ENCODE results near the gene KIF17. TPM values are rescaled to one million over a fixed set of nuclear protein-coding genes. Genes with fewer than 3 reads are reported as not detected.

Gene KIF17
- total and polyA plus RNA-seq, 2 of the 4 experiments (the other 2 are of a cell fraction), result 4.5 to 5.7 TPM

DNA sequence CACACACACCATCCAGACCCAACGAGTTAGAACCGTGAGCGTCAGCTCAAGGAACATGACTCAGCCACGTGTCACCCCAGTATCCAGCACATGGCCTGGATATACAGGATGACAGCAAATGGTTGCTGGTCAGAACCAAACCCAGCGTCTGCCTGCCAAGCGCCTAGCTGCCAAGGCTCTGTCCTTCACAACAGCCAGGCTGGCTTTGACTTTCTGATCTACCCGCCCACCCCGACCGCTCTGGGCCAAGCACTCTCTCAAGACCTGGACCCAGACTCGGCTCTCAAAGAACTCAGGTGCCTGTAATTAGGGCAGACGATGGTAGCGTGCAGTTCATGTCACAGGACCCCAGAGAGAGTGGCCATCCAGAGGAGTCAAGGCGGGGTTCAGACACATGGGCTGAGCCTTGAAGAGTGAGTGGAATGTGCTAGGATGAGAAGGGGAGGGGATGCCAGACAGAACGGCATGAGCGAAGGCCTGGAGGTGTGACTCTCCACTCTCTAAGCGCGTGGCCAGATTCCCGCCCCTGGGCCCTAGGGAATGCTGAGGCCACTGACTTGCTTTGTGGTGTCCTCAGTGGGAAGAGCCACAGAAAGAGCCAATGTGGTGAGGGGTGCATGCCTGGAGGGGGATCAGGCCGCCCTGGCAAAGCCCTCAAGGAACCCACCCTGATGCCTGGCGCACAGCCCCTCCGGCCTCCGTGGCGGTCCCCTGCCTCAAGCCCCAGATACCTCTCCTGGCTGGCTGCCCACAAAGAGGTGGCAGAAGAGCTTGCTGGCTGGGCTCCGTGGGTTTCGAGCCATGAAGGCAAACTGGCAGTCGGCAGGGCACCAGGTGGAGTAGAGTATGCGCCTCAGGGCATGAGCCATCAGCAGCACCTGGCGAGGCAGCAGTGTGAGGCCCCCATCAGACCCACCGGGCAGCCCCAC lies 7.6 kb upstream of the KIF17 start:
- H3K56ac ChIP-seq (ENCODE audit: extremely low read depth, insufficient read depth, low read length), result no peak overlapping the region
- H2BK120ac ChIP-seq (ENCODE audit: low read depth, low read length), result 0 out of 2 replicates have a peak overlapping the region, but pooled peaks have one; percentile 23
- peak; percentile 74 for ATAC-seq (ENCODE audit: low read depth)
- H4K5ac ChIP-seq (ENCODE audit: low read depth, low read length), result no peak overlapping the region
- TF ChIP-seq, protein P1, sequence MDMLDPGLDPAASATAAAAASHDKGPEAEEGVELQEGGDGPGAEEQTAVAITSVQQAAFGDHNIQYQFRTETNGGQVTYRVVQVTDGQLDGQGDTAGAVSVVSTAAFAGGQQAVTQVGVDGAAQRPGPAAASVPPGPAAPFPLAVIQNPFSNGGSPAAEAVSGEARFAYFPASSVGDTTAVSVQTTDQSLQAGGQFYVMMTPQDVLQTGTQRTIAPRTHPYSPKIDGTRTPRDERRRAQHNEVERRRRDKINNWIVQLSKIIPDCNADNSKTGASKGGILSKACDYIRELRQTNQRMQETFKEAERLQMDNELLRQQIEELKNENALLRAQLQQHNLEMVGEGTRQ (IDR thresholded peaks at IDR 0.05; ENCODE audit: low read depth, low read length), result peak; percentile 76
- peak; percentile 44 for TF ChIP-seq FOS (IDR thresholded peaks at IDR 0.05; ENCODE audit: low read depth, low read length)
- TF ChIP-seq BHLHE40 (IDR thresholded peaks at IDR 0.05; ENCODE audit: low read depth, low read length), result peak; percentile 79
- no peak; the same call in 1 of the 2 replicates for TF ChIP-seq NFE2L2 (IDR thresholded peaks at IDR 0.05; ENCODE audit: low read depth, low read length)
- peak; percentile 88 for TF ChIP-seq MXI1 (IDR thresholded peaks at IDR 0.05; ENCODE audit: borderline replicate concordance, low read depth, low read length)
- no peak for TF ChIP-seq RFX5 (IDR thresholded peaks at IDR 0.05; ENCODE audit: low read depth, low read length)
- no peak for TF ChIP-seq CEBPB (IDR thresholded peaks at IDR 0.05; ENCODE audit: low read depth, low read length)
- intact Hi-C loops (cut with micrococcal nuclease), result no loop called here
- WGBS, 2 experiments (ENCODE audit: extremely low coverage in 2 of 2, insufficient read length in 1 of 2), result 71% methylated on average over 16 of the region's 29 CpGs; no CpG with 5 or more reads in 1 of the 2 experiments
- peaks cover 0 to 18% of the 10 kb centered on the region in 2 experiments; a peak in 2 of 4 replicates for H3K79me1 ChIP-seq (ENCODE audit: low read depth in 1 of 2, low read length in 2 of 2)
- H3K36me3 ChIP-seq (ENCODE audit: control insufficient read depth, insufficient read depth, low read length), result no peaks in the 10 kb centered on the region
- no peak overlapping the region for H3K18ac ChIP-seq (ENCODE audit: low read depth, low read length)
- peak overlapping the region; percentile 46; the same call in 1 of the 2 replicates for H3K14ac ChIP-seq (replicated peaks; ENCODE audit: low read depth, low read length)
- no peak overlapping the region for H3K4me2 ChIP-seq (ENCODE audit: low read depth, low read length)
- no TSS peak for BruUV-seq (replicated peaks)
- peak overlapping the region; percentile 67 for H2AK5ac ChIP-seq (ENCODE audit: low read depth, low read length)
- no peak overlapping the region for H3K9ac ChIP-seq (ENCODE audit: low read depth, low read length)
- DNase-seq, result peak; percentile 92
- H3K9me3 ChIP-seq (ENCODE audit: control insufficient read depth, insufficient read depth, low read length), result no peaks in the 10 kb centered on the region
- CTCF ChIA-PET, result interaction anchor here (0.7 kb wide), 1 partner anchor 29 kb away, joined by 3 read pairs; no protein-coding TSS in a partner anchor
- POLR2A ChIA-PET (ENCODE audit: unreplicated experiment), result no interaction called here
- peak overlapping the region; percentile 36; the same call in 1 of the 3 replicates for H2BK15ac ChIP-seq (ENCODE audit: low read depth, low read length)
- H3K27me3 ChIP-seq (ENCODE audit: control insufficient read depth, insufficient read depth, low read length), result no peaks in the 10 kb centered on the region
- H3K9me1 ChIP-seq (ENCODE audit: insufficient read depth, low read length), result 0 out of 2 replicates have a peak, but pooled peaks cover 6% of the 10 kb centered on the region
- H3K4ac ChIP-seq (ENCODE audit: low read depth, low read length), result peak overlapping the region; percentile 60
- peak overlapping the region in 1 of 2 experiments; percentile 39; a peak in 1 of 4 replicates for H4K8ac ChIP-seq (ENCODE audit: low read depth in 2 of 2, low read length in 2 of 2)
- H3K4me1 ChIP-seq (ENCODE audit: control insufficient read depth, insufficient read depth, low read length), result no peaks in the 10 kb centered on the region
- peak overlapping the region; percentile 13; the same call in 1 of the 2 replicates for H4K91ac ChIP-seq (ENCODE audit: insufficient read depth, low read depth, low read length)
- in situ Hi-C loops (cut with MboI; ENCODE audit: low sequenced_read_pairs), result no loop called here
- H4K20me1 ChIP-seq (ENCODE audit: insufficient read depth, low read length), result no peaks in the 10 kb centered on the region; the same call in 1 of the 2 replicates
- no peak overlapping the region; the same call in 1 of the 2 replicates for H2BK20ac ChIP-seq (ENCODE audit: low read depth, low read length)
- no peak overlapping the region for H3K23ac ChIP-seq (ENCODE audit: low read depth, low read length)
- no peak overlapping the region for H2BK5ac ChIP-seq (ENCODE audit: low read depth, low read length, poor library complexity, severe bottlenecking)
- dilution Hi-C loops (cut with HindIII; ENCODE audit: low sequenced_read_pairs, unreplicated experiment), result no loop called here
- H2AFZ ChIP-seq (replicated peaks; ENCODE audit: low read length, poor library complexity), result peak overlapping the region; percentile 65
- H2AK9ac ChIP-seq (replicated peaks; ENCODE audit: low read depth, low read length, poor library complexity), result peak overlapping the region; percentile 1
- no peak overlapping the region for H3K4me3 ChIP-seq (ENCODE audit: insufficient read depth, low read depth, low read length)
- no peak overlapping the region for H3K27ac ChIP-seq (ENCODE audit: insufficient read depth, low read length)

All from IMR-90 (cell line).